HG02884 (cell line): ENCODE measurements around the gene NUAK1.

Source experiments
- ATAC-seq: cut with Tn5 transposase; IDR thresholded peaks from one replicate; pipeline ENCODE4 v1.9.1; 2021; ENCODE audit warnings: mild to moderate bottlenecking, moderate library complexity; ENCODE audit not compliant: unreplicated experiment

NUAK1 gene

GRCh38 chr12:106113042-106113441 is 25.7 kb downstream of the NUAK1 start:
- ATAC-seq, result no peak

- ATAC-seq, result no peak
These were observed 26.5 kb downstream of the NUAK1 start for GRCh38 chr12:106112145-106112821.

GRCh38 chr12:106110626-106111300 is 28.0 kb downstream of the NUAK1 start:
- no peak for ATAC-seq

GRCh38 chr12:106109168-106109910 is 29.4 kb downstream of the NUAK1 start:
- no peak for ATAC-seq

- ATAC-seq, result no peak
These were observed 30.4 kb downstream of the NUAK1 start for GRCh38 chr12:106108185-106108835.

GRCh38 chr12:106107566-106107965 is 31.2 kb downstream of the NUAK1 start:
- no peak for ATAC-seq

GRCh38 chr12:106106892-106107291 is 31.9 kb downstream of the NUAK1 start:
- ATAC-seq, result no peak

- ATAC-seq, result no peak
These were observed 32.6 kb downstream of the NUAK1 start for GRCh38 chr12:106106061-106106566.

- no peak for ATAC-seq
These were observed 37.0 kb downstream of the NUAK1 start for GRCh38 chr12:106101803-106102202.

- no peak for ATAC-seq
These were observed 40.0 kb downstream of the NUAK1 start for GRCh38 chr12:106098691-106099200.

GRCh38 chr12:106097011-106097410 is 41.7 kb downstream of the NUAK1 start:
- no peak for ATAC-seq

- no peak for ATAC-seq
These were observed 42.4 kb downstream of the NUAK1 start for GRCh38 chr12:106096376-106096775.

GRCh38 chr12:106094304-106094703 is 44.5 kb downstream of the NUAK1 start:
- ATAC-seq, result no peak

- no peak for ATAC-seq
These were observed 45.5 kb downstream of the NUAK1 start for GRCh38 chr12:106093246-106093645.

GRCh38 chr12:106091446-106091820 is 47.3 kb downstream of the NUAK1 start:
- ATAC-seq, result no peak

- no peak for ATAC-seq
These were observed 47.9 kb downstream of the NUAK1 start for GRCh38 chr12:106090591-106091445.

- no peak for ATAC-seq
These were observed 48.8 kb downstream of the NUAK1 start for GRCh38 chr12:106089935-106090334.

- no peak for ATAC-seq
These were observed 49.8 kb downstream of the NUAK1 start for GRCh38 chr12:106088811-106089485.

- ATAC-seq, result no peak
These were observed 50.4 kb downstream of the NUAK1 start for GRCh38 chr12:106088246-106088808.
